GM12878 (cell line): ENCODE results near the gene RAP1GDS1. TPM values are rescaled to one million over a fixed set of nuclear protein-coding genes. Genes with fewer than 3 reads are reported as not detected.

Experiments used
- ASH2L ChIP-seq: fragments of 300-600, 200-600 bp; sonication (generic); IDR thresholded peaks from 2 replicates; pipeline ENCODE4 v1.6.1; 2017; ENCODE audit warnings: low read depth, mild to moderate bottlenecking, borderline replicate concordance
- ATF3 ChIP-seq: IDR thresholded peaks from 2 replicates; pipeline ENCODE4 v1.6.1; 2011; ENCODE audit warnings: low read depth, mild to moderate bottlenecking, low read length, moderate library complexity, borderline replicate concordance; ENCODE audit errors: extremely low read depth
- CBFB ChIP-seq: IDR thresholded peaks from 2 replicates; pipeline ENCODE4 v1.6.1; 2016; ENCODE audit warnings: antibody characterized with exemption, low read depth
- CHD4 ChIP-seq: fragments of 200-600 bp; sonication (generic); IDR thresholded peaks from 2 replicates; pipeline ENCODE4 v1.6.1; 2016; ENCODE audit warnings: mild to moderate bottlenecking
- CREM ChIP-seq: IDR thresholded peaks from 2 replicates; pipeline ENCODE4 v1.6.1; 2014; ENCODE audit warnings: antibody characterized with exemption, low read depth
- EGR1 ChIP-seq, 2 experiments: IDR thresholded peaks; 1 replicate in 1 of 2; 2 replicates in 1 of 2; pipeline ENCODE4 v1.6.1; 2011 to 2012; ENCODE audit warnings: low read depth in 2 of 2, low read length in 2 of 2, borderline replicate concordance in 1 of 2, mild to moderate bottlenecking in 1 of 2, moderate library complexity in 1 of 2
- ELK1 ChIP-seq: IDR thresholded peaks from 2 replicates; pipeline ENCODE4 v1.6.1; 2012; ENCODE audit warnings: low read depth, low read length, improper control_type of control experiment
- EP300 ChIP-seq, 2 experiments: fragments of 150-350 bp in 1 of 2; IDR thresholded peaks; 2 replicates each; pipeline ENCODE4 v1.6.1; 2011 to 2012; ENCODE audit warnings: low read depth in 2 of 2, low read length in 2 of 2, borderline replicate concordance in 1 of 2, improper control_type of control experiment in 1 of 2, inconsistent platforms in 1 of 2; ENCODE audit not compliant: control insufficient read depth in 1 of 2
- FOS ChIP-seq: IDR thresholded peaks from 3 replicates; pipeline ENCODE4 v1.6.1; 2011; ENCODE audit warnings: borderline replicate concordance; ENCODE audit not compliant: insufficient read length; ENCODE audit errors: extremely low read depth
- FOXK2 ChIP-seq: fragments of 450-650 bp; IDR thresholded peaks from 2 replicates; pipeline ENCODE4 v1.6.1; 2017; ENCODE audit warnings: mild to moderate bottlenecking, moderate library complexity
- FOXM1 ChIP-seq: IDR thresholded peaks from 2 replicates; pipeline ENCODE4 v1.6.1; 2012; ENCODE audit warnings: low read depth, mild to moderate bottlenecking, inconsistent platforms, low read length, moderate library complexity
- JUNB ChIP-seq: IDR thresholded peaks from 2 replicates; pipeline ENCODE4 v1.6.1; 2016; ENCODE audit warnings: antibody characterized with exemption, mild to moderate bottlenecking
- MAX ChIP-seq: IDR thresholded peaks from 2 replicates; pipeline ENCODE4 v1.6.1; 2012; ENCODE audit warnings: low read depth, low read length, improper control_type of control experiment
- MTA2 ChIP-seq: fragments of 450-650 bp; IDR thresholded peaks from 2 replicates; pipeline ENCODE4 v1.6.1; 2016; ENCODE audit warnings: low read depth, mild to moderate bottlenecking, moderate library complexity
- NR2F1 ChIP-seq: fragments of 450-650 bp; conservative IDR thresholded peaks from 2 replicates; pipeline ENCODE4 v1.6.1; 2017; ENCODE audit warnings: mild to moderate bottlenecking
- POLR2AphosphoS2 ChIP-seq: IDR thresholded peaks from 2 replicates; pipeline ENCODE4 v1.6.1; 2011; ENCODE audit warnings: low read depth, mild to moderate bottlenecking, low read length, improper control_type of control experiment, moderate library complexity
- RELB ChIP-seq: fragments of 450-650 bp; IDR thresholded peaks from 2 replicates; pipeline ENCODE4 v1.6.1; 2017; ENCODE audit warnings: low read depth, mild to moderate bottlenecking, moderate library complexity
- RUNX3 ChIP-seq: IDR thresholded peaks from 2 replicates; pipeline ENCODE4 v1.6.1; 2012; ENCODE audit warnings: low read length, inconsistent platforms
- SIX5 ChIP-seq: IDR thresholded peaks from 2 replicates; pipeline ENCODE4 v1.6.1; 2011; ENCODE audit warnings: mild to moderate bottlenecking, low read depth, low read length, moderate library complexity; ENCODE audit not compliant: severe bottlenecking
- SRF ChIP-seq, 2 experiments: IDR thresholded peaks; 2 replicates each; pipeline ENCODE4 v1.6.1; 2011; ENCODE audit warnings: low read depth in 2 of 2, low read length in 2 of 2, mild to moderate bottlenecking in 1 of 2, moderate library complexity in 1 of 2
- TAF1 ChIP-seq: IDR thresholded peaks from 2 replicates; pipeline ENCODE4 v1.6.1; 2011; ENCODE audit warnings: mild to moderate bottlenecking, low read depth, low read length, borderline replicate concordance
- TCF7 ChIP-seq: IDR thresholded peaks from 2 replicates; pipeline ENCODE4 v1.6.1; 2014; ENCODE audit warnings: antibody characterized with exemption, borderline replicate concordance
- ZBED1 ChIP-seq: IDR thresholded peaks from 2 replicates; pipeline ENCODE4 v1.6.1; 2016; ENCODE audit warnings: borderline replicate concordance
- ZBTB11 ChIP-seq: fragments of 450-650 bp; formaldehyde crosslinking; IDR thresholded peaks from 2 replicates; pipeline ENCODE4 v1.5.0; 2022; ENCODE audit warnings: mild to moderate bottlenecking, missing genetic modification characterization
- ZSCAN29 ChIP-seq: fragments of 450-650 bp; IDR thresholded peaks from 2 replicates; pipeline ENCODE4 v1.6.1; 2017; ENCODE audit warnings: mild to moderate bottlenecking, moderate library complexity
- polyA plus RNA-seq, 11 experiments: library from polyadenylated mRNA; depleted of rRNA in 4 of 11; unstranded in 6 of 11; stranded (reverse) in 5 of 11; fragments of >200 nt; fragmentation: Nextera tagmentation in 4 of 11; fragmentation: Illumina TruSeq in 1 of 11; extraction: Ambion mirVana in 4 of 11; extraction: Trizol in 1 of 11; gene quantifications; 1 replicate in 1 of 11; 2 replicates in 10 of 11; pipeline versions ENCODE4 v1.2.1 to v1.2.3, GENCODE V29; 2011 to 2016; ENCODE audit warnings: inconsistent platforms in 2 of 11, missing spikeins in 2 of 11, low read depth in 1 of 11
- total RNA-seq, 4 experiments: library from RNA; depleted of rRNA in 3 of 4; stranded (reverse); fragments of >200 nt in 3 of 4; fragmentation: Illumina TruSeq in 1 of 4; extraction: Trizol in 1 of 4; gene quantifications; 2 replicates each; pipeline versions ENCODE4 v1.2.1 to v1.2.3, GENCODE V29; 2013 to 2021

Gene RAP1GDS1
- total and polyA plus RNA-seq, 10 of the 15 experiments (the other 5 are each of a cell fraction or from before 2014, with no cell fraction given): 12.0 to 30.5 (median 20.7) TPM

GRCh38 chr4:98406819-98407218, 145.6 kb downstream of the RAP1GDS1 start (continued):
- TF ChIP-seq EGR1 (IDR thresholded peaks at IDR 0.05; ENCODE audit: borderline replicate concordance in 1 of 2, low read depth in 2 of 2, low read length in 2 of 2) (no peak), MTA2 (peak; percentile 77), CREM (no peak), MAX (no peak), SRF (IDR thresholded peaks at IDR 0.05; ENCODE audit: low read depth in 2 of 2, low read length in 2 of 2) (no peak), CBFB (no peak), FOXK2 (no peak), ATF3 (no peak), CHD4 (no peak), ELK1 (no peak), JUNB (peak; percentile 54; the same call in 1 of the 2 replicates), RELB (peak; percentile 27; the same call in 1 of the 2 replicates), ZBTB11 (CRISPR knock-in tag) (no peak), FOS (no peak), TAF1 (no peak), RUNX3 (peak; percentile 87), ASH2L (no peak), TCF7 (no peak), POLR2AphosphoS2 (no peak), EP300 (IDR thresholded peaks at IDR 0.05; ENCODE audit: borderline replicate concordance in 1 of 2, control insufficient read depth in 1 of 2, low read depth in 2 of 2, low read length in 2 of 2) (no peak), ZSCAN29 (no peak), ZBED1 (0 out of 2 replicates have a peak, but pooled peaks have one; percentile 22), FOXM1 (peak; percentile 45; the same call in 1 of the 2 replicates), NR2F1 (0 out of 2 replicates have a peak, but pooled peaks have one; percentile 42), SIX5 (no peak)
